Stomach (tissue), 9 donors: Measurements from ENCODE around the gene MYO5A. TPM values are rescaled to one million over a fixed set of nuclear protein-coding genes. Genes with fewer than 3 reads are reported as not detected.
"Not testable (repeated sequence)": the region's sequence is repeated elsewhere in the genome, so short reads cannot be mapped to it uniquely, and the experiment has no call there.

Experiments
- DNase-seq, 2 donors: peaks; one replicate each; pipeline versions ENCODE4 v3.0.0 to v3.0.0-alpha.2; 2013 to 2019
- H3K27ac ChIP-seq, 5 donors: fragments of 200-600 bp in 4 of 5; sonication (generic) in 4 of 5; one replicate each; pipeline ENCODE4 v1.5.1; 2013 to 2019; ENCODE audit warnings: mild to moderate bottlenecking in 1 of 5, moderate library complexity in 1 of 5
- H3K27me3 ChIP-seq, 3 donors: fragments of 200-600 bp; sonication (generic); one replicate each; pipeline ENCODE4 v1.5.1; 2017 to 2019; ENCODE audit warnings: mixed run types in 1 of 3
- H3K36me3 ChIP-seq, 4 donors: fragments of 200-600 bp; sonication (generic); 1 replicate in 3 of 4; 2 replicates in 1 of 4; pipeline ENCODE4 v1.5.1; 2016 to 2019
- H3K4me1 ChIP-seq, 4 donors: fragments of 200-600 bp; sonication (generic); one replicate each; pipeline ENCODE4 v1.5.1; 2016 to 2019
- H3K4me3 ChIP-seq, 4 donors: fragments of 200-600 bp; sonication (generic) in 3 of 4; one replicate each; pipeline ENCODE4 v1.5.1; 2016 to 2019; ENCODE audit warnings: mild to moderate bottlenecking in 1 of 4
- H3K9me3 ChIP-seq, 4 donors: fragments of 200-600 bp; sonication (generic); one replicate each; pipeline ENCODE4 v1.5.1; 2016 to 2019
- EP300 ChIP-seq: sonication (generic); formaldehyde crosslinking; IDR thresholded peaks from one replicate; pipeline ENCODE4 v1.6.1; 2017; ENCODE audit warnings: antibody characterized with exemption
- POLR2A ChIP-seq, 4 donors: fragments of 450-650 bp; IDR thresholded peaks; one replicate each; pipeline ENCODE4 v1.6.1; 2016; ENCODE audit warnings: antibody characterized with exemption in 4 of 4, control low read depth in 2 of 4, mild to moderate bottlenecking in 1 of 4, moderate library complexity in 1 of 4
- POLR2AphosphoS5 ChIP-seq, 3 donors: sonication (generic); formaldehyde crosslinking; IDR thresholded peaks; one replicate each; pipeline ENCODE4 v1.6.1; 2016; ENCODE audit warnings: antibody characterized with exemption in 3 of 3
- WGBS, 5 donors: extraction: QIAGEN DNeasy Blood & Tissue Kit in 3 of 5; methylation state at CpG; one replicate each; pipeline versions ENCODE4 v1.1.5 to v1.1.7; 2013 to 2018; 5-methylcytosine and 5-hydroxymethylcytosine counted together
- intact Hi-C: fragments of 100-400 bp; cut with DNase I; formaldehyde crosslinking; loops from one replicate; pipeline ENCODE4 v1.15.1; 2023; ENCODE audit warnings: low total_unique reads
- polyA plus RNA-seq, 3 donors: library from polyadenylated mRNA; stranded (reverse); fragments of 200-250 nt; gene quantifications; one replicate each; pipeline ENCODE4 v1.2.3, GENCODE V29; 2013
- total RNA-seq, 5 donors: library from RNA; depleted of rRNA; stranded (reverse); fragments of >200 nt; gene quantifications; one replicate each; pipeline versions ENCODE4 v1.1.0 to v1.2.3, GENCODE V29; 2014 to 2016
- TF ChIP-seq, protein P1 (sequence below), 7 experiments: fragments of 450-650 bp in 4 of 7; fragments of 200-600 bp in 3 of 7; sonication (generic) in 3 of 7; IDR thresholded peaks; one replicate each; pipeline ENCODE4 v1.5.1; 2016 to 2019; ENCODE audit warnings: antibody characterized with exemption in 7 of 7, control low read depth in 2 of 7, mild to moderate bottlenecking in 1 of 7
- donor health status: healthy with polysubstance abuse.
- donor health status: Bipolar disorder and iron deficiency.
- donor health status: healthy.

The MYO5A gene
- total and polyA plus RNA-seq, 8 donors = 1.2 to 26.2 (median 12.0) TPM

GRCh38 chr15:52557274-52557641 is 28.6 kb upstream of the MYO5A start:
- Histone ChIP-seq H3K27ac (no peak overlapping the region), H3K36me3 (peaks cover 0 to 36% (median 23%) of the 10 kb centered on the region in 4 donors), H3K4me1 (peaks cover 13 to 95% (median 38%) of the 10 kb centered on the region in 4 donors), H3K27me3 (no peaks in the 10 kb centered on the region), H3K9me3 (no peaks in the 10 kb centered on the region), H3K4me3 (no peak overlapping the region)
- TF ChIP-seq POLR2AphosphoS5 (IDR thresholded peaks at IDR 0.05) (no peak), EP300 (no peak), POLR2A (IDR thresholded peaks at IDR 0.05) (no peak)
- TF ChIP-seq, protein P1, sequence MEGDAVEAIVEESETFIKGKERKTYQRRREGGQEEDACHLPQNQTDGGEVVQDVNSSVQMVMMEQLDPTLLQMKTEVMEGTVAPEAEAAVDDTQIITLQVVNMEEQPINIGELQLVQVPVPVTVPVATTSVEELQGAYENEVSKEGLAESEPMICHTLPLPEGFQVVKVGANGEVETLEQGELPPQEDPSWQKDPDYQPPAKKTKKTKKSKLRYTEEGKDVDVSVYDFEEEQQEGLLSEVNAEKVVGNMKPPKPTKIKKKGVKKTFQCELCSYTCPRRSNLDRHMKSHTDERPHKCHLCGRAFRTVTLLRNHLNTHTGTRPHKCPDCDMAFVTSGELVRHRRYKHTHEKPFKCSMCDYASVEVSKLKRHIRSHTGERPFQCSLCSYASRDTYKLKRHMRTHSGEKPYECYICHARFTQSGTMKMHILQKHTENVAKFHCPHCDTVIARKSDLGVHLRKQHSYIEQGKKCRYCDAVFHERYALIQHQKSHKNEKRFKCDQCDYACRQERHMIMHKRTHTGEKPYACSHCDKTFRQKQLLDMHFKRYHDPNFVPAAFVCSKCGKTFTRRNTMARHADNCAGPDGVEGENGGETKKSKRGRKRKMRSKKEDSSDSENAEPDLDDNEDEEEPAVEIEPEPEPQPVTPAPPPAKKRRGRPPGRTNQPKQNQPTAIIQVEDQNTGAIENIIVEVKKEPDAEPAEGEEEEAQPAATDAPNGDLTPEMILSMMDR (IDR thresholded peaks at IDR 0.05) = no peak
- DNase-seq = no peak
- intact Hi-C loops = no loop called here

DNA sequence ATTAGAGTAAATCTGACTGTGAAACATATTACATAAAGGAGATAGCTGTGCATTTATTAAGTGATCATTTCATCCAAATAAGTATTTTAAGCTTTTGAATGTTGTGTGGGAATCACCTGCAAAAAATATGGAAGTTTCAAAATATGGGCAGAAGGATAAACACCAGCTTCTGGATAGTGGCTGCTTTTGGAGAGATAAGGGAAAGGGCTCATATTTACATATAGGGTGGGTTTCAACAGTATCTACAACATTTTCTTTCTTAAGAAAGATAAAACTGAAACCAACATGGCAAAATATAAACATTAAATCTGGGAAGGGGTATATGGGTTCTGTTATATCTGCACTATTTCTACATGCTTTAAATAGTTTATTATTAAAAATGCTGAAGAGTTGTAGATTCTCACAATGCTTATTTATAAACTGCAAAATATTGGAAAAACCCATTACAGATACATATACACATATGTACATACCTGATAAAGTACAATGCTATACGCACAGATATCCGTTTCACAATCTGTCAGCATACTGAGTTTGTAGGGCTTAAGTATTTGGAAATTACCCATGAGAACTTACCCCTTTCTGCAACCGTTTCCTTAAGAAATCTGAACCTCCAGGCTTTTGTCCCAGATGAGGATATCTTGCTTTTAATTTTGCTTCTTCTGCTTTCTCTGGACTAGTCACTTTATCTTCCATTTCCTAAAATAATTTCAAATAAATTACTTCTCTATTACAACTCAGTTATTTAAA is 28.0 kb upstream of the MYO5A start:
- 35 to 55% (median 50%) methylated on average over 3 of the region's 3 CpGs for whole genome bisulfite sequencing, 5 donors
- no peak for DNase-seq
- intact Hi-C loops = no loop called here
- no peak overlapping the region for H3K27ac ChIP-seq
- H3K4me3 ChIP-seq = no peak overlapping the region
- H3K27me3 ChIP-seq = no peaks in the 10 kb centered on the region
- H3K9me3 ChIP-seq = no peaks in the 10 kb centered on the region
- H3K36me3 ChIP-seq = peaks cover 0 to 42% (median 28%) of the 10 kb centered on the region in 4 donors
- H3K4me1 ChIP-seq = peaks cover 13 to 91% (median 35%) of the 10 kb centered on the region in 4 donors
- TF ChIP-seq EP300 (no peak), POLR2A (IDR thresholded peaks at IDR 0.05) (no peak), POLR2AphosphoS5 (IDR thresholded peaks at IDR 0.05) (no peak)
- TF ChIP-seq, protein P1 (IDR thresholded peaks at IDR 0.05) = no peak

GRCh38 chr15:52552303-52552702 is 23.6 kb upstream of the MYO5A start:
- H3K27ac ChIP-seq = peak overlapping the region in 2 of 5 donors; percentile 20 to 22
- 80 to 98% (median 88%) methylated on average over 2 of the region's 2 CpGs for WGBS, 5 donors
- no peaks in the 10 kb centered on the region for H3K9me3 ChIP-seq
- TF ChIP-seq POLR2AphosphoS5 (IDR thresholded peaks at IDR 0.05) = no peak
- no peak for TF ChIP-seq EP300
- TF ChIP-seq, protein P1 (IDR thresholded peaks at IDR 0.05) = no peak
- TF ChIP-seq POLR2A (IDR thresholded peaks at IDR 0.05) = no peak
- intact Hi-C loops = no loop called here
- no peak overlapping the region for H3K4me3 ChIP-seq
- no peaks in the 10 kb centered on the region for H3K27me3 ChIP-seq
- DNase-seq = no peak
- H3K36me3 ChIP-seq = peaks cover 5 to 85% (median 72%) of the 10 kb centered on the region in 4 donors
- H3K4me1 ChIP-seq = peaks cover 8 to 47% (median 11%) of the 10 kb centered on the region in 4 donors

- Histone ChIP-seq H3K27ac (peak overlapping the region in 2 of 5 donors; percentile 20 to 22), H3K4me1 (peaks cover 3 to 41% (median 8%) of the 10 kb centered on the region in 4 donors), H3K9me3 (no peaks in the 10 kb centered on the region), H3K4me3 (no peak overlapping the region), H3K27me3 (no peaks in the 10 kb centered on the region), H3K36me3 (peaks cover 7 to 89% (median 76%) of the 10 kb centered on the region in 4 donors)
- TF ChIP-seq, protein P1 (IDR thresholded peaks at IDR 0.05) = no peak
- TF ChIP-seq POLR2AphosphoS5 (IDR thresholded peaks at IDR 0.05) (no peak), POLR2A (IDR thresholded peaks at IDR 0.05) (no peak), EP300 (no peak)
- WGBS, 5 donors = 91 to 95% (median 93%) methylated on average over 6 of the region's 6 CpGs
- DNase-seq = no peak
- intact Hi-C loops = no loop called here
These were observed 23.1 kb upstream of the MYO5A start for GRCh38 chr15:52551762-52552161.

- DNase-seq, H3K4me3 ChIP-seq, H3K9me3 ChIP-seq, intact Hi-C loops, H3K27me3 ChIP-seq, H3K27ac ChIP-seq: not testable (repeated sequence)
- WGBS, 5 donors = 83 to 87% (median 85%) methylated on average over 1 of the region's 1 CpG
- Histone ChIP-seq H3K36me3 (peaks cover 13 to 89% (median 79%) of the 10 kb centered on the region in 4 donors), H3K4me1 (peaks cover 0 to 36% (median 2%) of the 10 kb centered on the region in 4 donors)
These were observed 22.5 kb upstream of the MYO5A start for GRCh38 chr15:52551186-52551585.
